C4-2B (cell line): ENCODE results near the gene LYZ.

Experiments used
- H3K27ac ChIP-seq: fragments of 450-650 bp; 2 replicates; pipeline ENCODE4 v1.5.1; 2017
- CTCF ChIP-seq: fragments of 450-650 bp; conservative IDR thresholded peaks from 2 replicates; pipeline ENCODE4 v1.5.1; 2017; ENCODE audit warnings: mild to moderate bottlenecking
- ZFX ChIP-seq: fragments of 450-650 bp; IDR thresholded peaks from 2 replicates; pipeline ENCODE4 v1.6.1; 2017

LYZ gene

GRCh38 chr12:69389831-69390230, 41.6 kb downstream of the LYZ start:
- TF ChIP-seq CTCF: no peak
- no peak for TF ChIP-seq ZFX
- H3K27ac ChIP-seq: no peak overlapping the region

GRCh38 chr12:69392179-69392928, 44.2 kb downstream of the LYZ start:
- no peak for TF ChIP-seq ZFX
- TF ChIP-seq CTCF: no peak
- no peak overlapping the region for H3K27ac ChIP-seq

- TF ChIP-seq CTCF (no peak), ZFX (no peak)
- H3K27ac ChIP-seq: no peak overlapping the region
These were observed 47.9 kb downstream of the LYZ start for GRCh38 chr12:69396041-69396440.

GRCh38 chr12:69396963-69397362, 48.8 kb downstream of the LYZ start:
- TF ChIP-seq ZFX: no peak
- TF ChIP-seq CTCF: no peak
- no peak overlapping the region for H3K27ac ChIP-seq

GRCh38 chr12:69397978-69398377, 49.8 kb downstream of the LYZ start:
- TF ChIP-seq ZFX (no peak), CTCF (no peak)
- no peak overlapping the region for H3K27ac ChIP-seq

- no peak overlapping the region for H3K27ac ChIP-seq
- TF ChIP-seq CTCF (no peak), ZFX (no peak)
These were observed 53.8 kb downstream of the LYZ start for GRCh38 chr12:69401940-69402339.
